ENCODE data around the gene MKKS.

The MKKS gene

GRCh38 chr20:10352934-10353824 is 80.8 kb downstream of the MKKS start:
- Histone ChIP-seq H3K36me3 (ENCODE audit: control insufficient read depth, insufficient read depth, low read length) (no peaks in the 10 kb centered on the region), H3K4me3 (ENCODE audit: low read depth, low read length) (no peak overlapping the region; the same call in 1 of the 2 replicates), H3K4me1 (ENCODE audit: control insufficient read depth, insufficient read depth, low read length) (peaks cover 28% of the 10 kb centered on the region), H3K9me3 (ENCODE audit: control insufficient read depth, insufficient read depth, low read length) (no peaks in the 10 kb centered on the region), H3K27ac (ENCODE audit: low read depth, low read length) (peak overlapping the region; percentile 90), H3K9ac (ENCODE audit: low read depth, low read length) (no peak overlapping the region), H3K27me3 (ENCODE audit: control insufficient read depth, insufficient read depth, low read length) (no peaks in the 10 kb centered on the region)

All from HUES48 (cell line).